Transverse colon (tissue), 4 donors: ENCODE data around the gene TEK.

ENCODE experiments used
- CTCF ChIP-seq, 5 experiments: fragments of 200-600 bp in 3 of 5; fragments of 450-650 bp in 2 of 5; sonication (generic) in 3 of 5; IDR thresholded peaks; 1 replicate in 2 of 5; 2 replicates in 3 of 5; pipeline ENCODE4 v1.5.1; 2016 to 2017; ENCODE audit warnings: antibody characterized with exemption in 5 of 5, inconsistent platforms in 3 of 5, mild to moderate bottlenecking in 2 of 5, moderate library complexity in 1 of 5
- EP300 ChIP-seq: sonication (generic); formaldehyde crosslinking; IDR thresholded peaks from one replicate; pipeline ENCODE4 v1.6.1; 2017; ENCODE audit warnings: antibody characterized with exemption, low read depth
- POLR2A ChIP-seq: fragments of 450-650 bp; IDR thresholded peaks from one replicate; pipeline ENCODE4 v1.6.1; 2016; ENCODE audit warnings: antibody characterized with exemption, mild to moderate bottlenecking, moderate library complexity
- POLR2AphosphoS5 ChIP-seq, 3 donors: sonication (generic); formaldehyde crosslinking; IDR thresholded peaks; one replicate each; pipeline ENCODE4 v1.6.1; 2016; ENCODE audit warnings: antibody characterized with exemption in 3 of 3

- no peak for TF ChIP-seq POLR2A
- peak; percentile 63 to 85 (median 85) for TF ChIP-seq POLR2AphosphoS5 (IDR thresholded peaks at IDR 0.05)
- no peak for TF ChIP-seq CTCF (IDR thresholded peaks at IDR 0.05)
- no peak for TF ChIP-seq EP300
These were observed 16.0 kb downstream of the TEK start for GRCh38 chr9:27125030-27125429.
